Ishikawa (cell line): Measurements from ENCODE around the gene LGSN.

Experiments used
- CEBPB ChIP-seq: IDR thresholded peaks from 2 replicates; pipeline ENCODE4 v1.6.1; 2012
- CREB1 ChIP-seq: IDR thresholded peaks from 2 replicates; pipeline ENCODE4 v1.6.1; 2012; ENCODE audit warnings: low read depth
- EGR1 ChIP-seq: IDR thresholded peaks from 2 replicates; pipeline ENCODE4 v1.6.1; 2012
- EP300 ChIP-seq: IDR thresholded peaks from 2 replicates; pipeline ENCODE4 v1.6.1; 2012; ENCODE audit warnings: borderline replicate concordance
- FOXM1 ChIP-seq: IDR thresholded peaks from 2 replicates; pipeline ENCODE4 v1.6.1; 2012; ENCODE audit warnings: low read depth, borderline replicate concordance
- NFIC ChIP-seq: IDR thresholded peaks from 2 replicates; pipeline ENCODE4 v1.6.1; 2012
- RAD21 ChIP-seq: IDR thresholded peaks from 2 replicates; pipeline ENCODE4 v1.6.1; 2012; ENCODE audit warnings: low read depth
- TAF1 ChIP-seq: IDR thresholded peaks from 2 replicates; pipeline ENCODE4 v1.6.1; 2012; ENCODE audit warnings: low read depth, mild to moderate bottlenecking
- TCF12 ChIP-seq: IDR thresholded peaks from 2 replicates; pipeline ENCODE4 v1.6.1; 2012; ENCODE audit warnings: low read depth
- TEAD4 ChIP-seq: IDR thresholded peaks from 2 replicates; pipeline ENCODE4 v1.6.1; 2012
- YY1 ChIP-seq: IDR thresholded peaks from 2 replicates; pipeline ENCODE4 v1.6.1; 2012; ENCODE audit warnings: low read depth
- ZBTB7A ChIP-seq: IDR thresholded peaks from 2 replicates; pipeline ENCODE4 v1.6.1; 2012; ENCODE audit warnings: low read depth
- TF ChIP-seq, protein P1 (sequence below): IDR thresholded peaks from 2 replicates; pipeline ENCODE4 v1.6.1; 2012
- TF ChIP-seq, protein P2 (sequence below): IDR thresholded peaks from 2 replicates; pipeline ENCODE4 v1.6.1; 2012
- TF ChIP-seq, protein P3 (sequence below): IDR thresholded peaks from 2 replicates; pipeline ENCODE4 v1.6.1; 2012; ENCODE audit warnings: low read depth, mild to moderate bottlenecking

Gene LGSN

DNA sequence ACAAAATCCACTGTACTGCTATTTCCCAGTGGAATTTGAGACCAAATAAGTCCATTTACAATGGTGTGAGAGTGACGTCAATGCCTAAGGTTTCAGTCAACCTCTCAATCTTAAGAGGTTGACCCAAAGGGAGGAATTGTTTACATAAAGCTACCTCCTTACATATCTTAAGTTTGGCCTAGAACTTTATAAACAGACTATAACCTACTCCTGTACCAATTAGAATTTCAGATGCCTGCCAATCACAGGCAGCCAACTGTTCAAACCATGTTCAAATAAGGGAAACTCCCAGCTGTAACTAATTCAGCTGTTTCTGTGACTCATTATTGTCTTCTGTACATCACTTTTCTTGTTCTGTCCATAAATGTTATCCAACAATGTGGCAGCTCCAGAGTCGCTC is 14.5 kb downstream of the LGSN start:
- no peak for TF ChIP-seq EP300
- TF ChIP-seq, protein P1, sequence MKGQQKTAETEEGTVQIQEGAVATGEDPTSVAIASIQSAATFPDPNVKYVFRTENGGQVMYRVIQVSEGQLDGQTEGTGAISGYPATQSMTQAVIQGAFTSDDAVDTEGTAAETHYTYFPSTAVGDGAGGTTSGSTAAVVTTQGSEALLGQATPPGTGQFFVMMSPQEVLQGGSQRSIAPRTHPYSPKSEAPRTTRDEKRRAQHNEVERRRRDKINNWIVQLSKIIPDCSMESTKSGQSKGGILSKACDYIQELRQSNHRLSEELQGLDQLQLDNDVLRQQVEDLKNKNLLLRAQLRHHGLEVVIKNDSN = no peak
- no peak for TF ChIP-seq CEBPB
- TF ChIP-seq, protein P2, sequence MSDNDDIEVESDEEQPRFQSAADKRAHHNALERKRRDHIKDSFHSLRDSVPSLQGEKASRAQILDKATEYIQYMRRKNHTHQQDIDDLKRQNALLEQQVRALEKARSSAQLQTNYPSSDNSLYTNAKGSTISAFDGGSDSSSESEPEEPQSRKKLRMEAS = no peak
- no peak for TF ChIP-seq TEAD4
- no peak for TF ChIP-seq NFIC
- no peak for TF ChIP-seq FOXM1

DNA sequence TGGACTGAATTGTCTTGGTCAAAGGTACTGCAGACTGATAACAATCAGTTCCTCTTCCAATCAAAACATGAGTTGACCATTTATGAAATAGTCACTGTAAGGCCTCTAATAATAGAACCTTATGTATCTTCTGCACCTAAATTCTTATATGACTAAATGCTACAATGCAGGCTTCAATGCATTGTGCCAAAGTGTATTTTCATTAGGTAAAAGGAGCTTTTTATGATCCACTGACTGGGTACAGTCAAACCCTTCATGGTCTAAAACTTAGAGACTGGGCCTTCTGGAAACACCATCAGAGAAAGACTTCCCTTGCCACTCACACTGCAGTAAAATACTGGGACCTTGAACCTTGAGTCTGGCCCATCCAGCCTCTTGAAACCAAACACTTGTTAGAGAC is 16.3 kb downstream of the LGSN start:
- TF ChIP-seq CEBPB (no peak), RAD21 (no peak), YY1 (no peak), CREB1 (no peak), TAF1 (no peak), FOXM1 (no peak), TCF12 (no peak), TEAD4 (no peak), EGR1 (no peak), NFIC (no peak)
- TF ChIP-seq, protein P2 = no peak
- TF ChIP-seq, protein P1 = no peak
- TF ChIP-seq, protein P3, sequence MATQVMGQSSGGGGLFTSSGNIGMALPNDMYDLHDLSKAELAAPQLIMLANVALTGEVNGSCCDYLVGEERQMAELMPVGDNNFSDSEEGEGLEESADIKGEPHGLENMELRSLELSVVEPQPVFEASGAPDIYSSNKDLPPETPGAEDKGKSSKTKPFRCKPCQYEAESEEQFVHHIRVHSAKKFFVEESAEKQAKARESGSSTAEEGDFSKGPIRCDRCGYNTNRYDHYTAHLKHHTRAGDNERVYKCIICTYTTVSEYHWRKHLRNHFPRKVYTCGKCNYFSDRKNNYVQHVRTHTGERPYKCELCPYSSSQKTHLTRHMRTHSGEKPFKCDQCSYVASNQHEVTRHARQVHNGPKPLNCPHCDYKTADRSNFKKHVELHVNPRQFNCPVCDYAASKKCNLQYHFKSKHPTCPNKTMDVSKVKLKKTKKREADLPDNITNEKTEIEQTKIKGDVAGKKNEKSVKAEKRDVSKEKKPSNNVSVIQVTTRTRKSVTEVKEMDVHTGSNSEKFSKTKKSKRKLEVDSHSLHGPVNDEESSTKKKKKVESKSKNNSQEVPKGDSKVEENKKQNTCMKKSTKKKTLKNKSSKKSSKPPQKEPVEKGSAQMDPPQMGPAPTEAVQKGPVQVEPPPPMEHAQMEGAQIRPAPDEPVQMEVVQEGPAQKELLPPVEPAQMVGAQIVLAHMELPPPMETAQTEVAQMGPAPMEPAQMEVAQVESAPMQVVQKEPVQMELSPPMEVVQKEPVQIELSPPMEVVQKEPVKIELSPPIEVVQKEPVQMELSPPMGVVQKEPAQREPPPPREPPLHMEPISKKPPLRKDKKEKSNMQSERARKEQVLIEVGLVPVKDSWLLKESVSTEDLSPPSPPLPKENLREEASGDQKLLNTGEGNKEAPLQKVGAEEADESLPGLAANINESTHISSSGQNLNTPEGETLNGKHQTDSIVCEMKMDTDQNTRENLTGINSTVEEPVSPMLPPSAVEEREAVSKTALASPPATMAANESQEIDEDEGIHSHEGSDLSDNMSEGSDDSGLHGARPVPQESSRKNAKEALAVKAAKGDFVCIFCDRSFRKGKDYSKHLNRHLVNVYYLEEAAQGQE = no peak

DNA sequence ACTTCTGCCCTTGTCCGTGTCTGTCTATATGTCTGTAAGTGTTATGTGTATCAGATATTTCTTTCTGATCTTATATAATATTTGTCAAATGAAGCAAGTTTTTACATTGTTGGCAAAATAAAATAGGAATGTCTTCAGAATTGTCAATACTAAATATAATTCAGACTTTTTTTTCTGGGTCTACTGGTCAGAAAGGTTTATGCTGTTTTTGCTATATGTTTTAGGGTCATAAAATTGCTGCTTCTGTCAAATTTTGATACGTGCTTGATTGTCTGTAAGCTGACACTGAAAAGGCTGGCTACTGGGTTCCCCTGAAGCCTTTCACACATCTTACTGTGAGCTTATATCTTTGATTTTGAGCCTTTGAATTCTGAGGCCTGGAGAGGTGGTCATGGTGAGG is 20.1 kb downstream of the LGSN start:
- no peak for TF ChIP-seq RAD21

DNA sequence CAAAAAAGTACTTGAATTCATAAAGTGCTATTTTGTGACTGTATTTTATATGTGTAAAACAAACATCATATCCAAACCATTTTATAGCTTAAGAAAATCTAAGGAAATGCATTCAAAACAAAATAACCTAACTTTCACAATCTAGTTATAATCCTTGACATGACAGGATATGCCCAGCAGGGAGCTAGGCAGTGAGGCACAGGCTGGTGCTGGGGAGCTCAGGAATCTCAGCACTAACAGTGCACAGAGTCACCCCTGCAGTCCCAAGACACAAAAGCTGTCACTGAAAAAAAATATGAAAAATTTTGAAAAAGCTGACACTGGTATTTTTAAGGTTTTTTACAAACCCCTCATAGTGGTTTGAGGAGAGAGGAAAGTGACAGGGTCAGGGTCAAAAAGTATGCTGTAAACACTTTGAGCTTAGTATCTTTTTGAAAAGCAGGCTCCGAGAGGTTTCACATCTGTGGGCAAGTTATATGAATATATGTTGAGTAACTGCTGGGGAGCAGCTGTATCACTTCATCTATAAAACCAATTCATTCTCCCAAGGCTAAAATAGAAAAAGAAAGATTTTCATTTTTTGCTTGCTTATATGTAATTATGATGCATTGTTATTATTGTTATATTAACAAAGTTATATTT is 24.1 kb downstream of the LGSN start:
- no peak for TF ChIP-seq CEBPB
- no peak for TF ChIP-seq CREB1
- TF ChIP-seq YY1 = no peak
- no peak for TF ChIP-seq RAD21
- TF ChIP-seq EP300 = no peak
- TF ChIP-seq, protein P1 = no peak
- TF ChIP-seq, protein P3 = no peak
- no peak for TF ChIP-seq TCF12
- no peak for TF ChIP-seq TAF1
- no peak for TF ChIP-seq FOXM1
- TF ChIP-seq, protein P2 = no peak
- no peak for TF ChIP-seq NFIC
- no peak for TF ChIP-seq EGR1
- TF ChIP-seq ZBTB7A = no peak

DNA sequence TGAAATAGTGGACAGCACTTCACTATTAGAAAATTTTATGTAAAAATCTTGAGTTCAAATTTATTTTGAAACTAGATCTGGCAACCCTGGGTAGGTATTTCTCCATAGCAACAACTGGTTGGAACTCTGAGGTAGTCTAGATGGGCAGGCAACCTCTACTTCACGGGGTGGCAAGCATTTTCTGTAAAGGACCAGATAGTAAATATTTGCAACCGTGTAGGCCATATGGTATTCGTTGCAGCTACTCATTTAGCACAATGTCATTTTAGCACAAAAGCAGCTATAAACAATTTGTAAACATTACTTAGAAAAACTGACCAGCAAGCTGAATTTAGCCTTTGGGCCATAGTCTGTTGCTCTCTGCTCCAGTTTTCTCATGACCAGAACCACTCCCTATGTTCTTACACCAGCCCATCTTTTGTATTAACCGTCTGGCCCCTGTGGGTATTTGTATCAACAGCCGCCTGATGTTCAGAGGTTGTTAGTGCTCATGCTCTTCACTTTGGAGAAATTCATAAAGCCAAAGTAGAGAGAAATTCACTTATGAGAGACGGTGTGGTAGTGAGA is 29.2 kb downstream of the LGSN start:
- no peak for TF ChIP-seq ZBTB7A
- TF ChIP-seq YY1 = no peak
- no peak for TF ChIP-seq FOXM1
- no peak for TF ChIP-seq CEBPB
- no peak for TF ChIP-seq TEAD4
- no peak for TF ChIP-seq TAF1
- TF ChIP-seq TCF12 = no peak
- TF ChIP-seq, protein P2 = no peak
- TF ChIP-seq, protein P3 = no peak
- TF ChIP-seq, protein P1 = no peak
- no peak for TF ChIP-seq CREB1
- no peak for TF ChIP-seq NFIC
- TF ChIP-seq RAD21 = no peak
- TF ChIP-seq EP300 = no peak
- no peak for TF ChIP-seq EGR1
